A172 (cell line): ENCODE data around the gene TUBA4B. TPM values are rescaled to one million over a fixed set of nuclear protein-coding genes. Genes with fewer than 3 reads are reported as not detected.
A peak's percentile ranks its signal among the peaks of the same experiment; 100 is the strongest.

Experiments used
- DNase-seq: peaks from one replicate; pipeline ENCODE4 v3.0.0-alpha.2; 2015; ENCODE audit warnings: low spot score
- total RNA-seq: library from RNA; depleted of rRNA; stranded (reverse); fragments of >200 nt; shearing (Covaris generic); gene quantifications from 2 replicates; pipeline ENCODE4 v1.2.3, GENCODE V29; 2014; rRNA removed

Gene TUBA4B
- total RNA-seq: not detected in 2 replicates

- DNase-seq: peak; percentile 61
Observed at GRCh38 chr2:219252900-219253752, at the start of gene TUBA4B. Gene TUBA4B (plus strand): TSS chr2:219253243. CDS start chr2:219253408, 165 bp downstream.

DNA sequence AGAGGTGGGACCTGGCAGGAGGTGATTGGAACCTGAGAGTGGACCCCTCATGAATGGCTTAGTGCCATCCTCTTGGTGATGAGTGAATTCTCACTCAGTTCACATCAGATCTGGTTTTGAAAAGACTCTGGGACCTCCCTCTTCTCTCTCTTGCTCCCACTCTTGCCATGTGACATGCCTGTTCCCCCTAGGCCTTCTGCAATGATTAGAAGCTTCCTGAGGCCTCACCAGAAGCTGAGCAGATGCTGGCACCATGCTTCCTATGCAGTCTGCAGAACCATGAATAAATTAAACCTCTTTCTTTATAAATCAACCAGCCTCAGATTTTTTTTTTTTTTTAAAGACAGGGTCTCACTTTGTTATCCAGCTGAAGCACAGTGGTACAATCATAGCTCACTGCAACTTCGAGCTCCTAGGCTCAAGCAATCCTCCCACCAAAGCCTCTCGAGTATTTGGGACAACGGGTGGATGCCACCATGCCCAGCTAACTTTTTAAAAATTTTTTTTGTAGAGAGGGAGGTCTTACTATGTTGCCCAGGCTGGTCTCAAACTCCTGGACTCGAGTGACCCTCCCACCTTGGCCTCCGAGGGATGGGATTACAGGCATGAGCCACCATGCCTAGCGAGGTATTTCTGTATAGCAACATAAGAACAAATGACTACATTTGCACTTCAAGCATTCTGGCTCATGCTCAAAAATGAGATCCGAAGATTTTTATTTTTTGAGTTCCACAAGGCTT, 48.4 kb upstream of the TUBA4B start:
- no peak for DNase-seq

DNA sequence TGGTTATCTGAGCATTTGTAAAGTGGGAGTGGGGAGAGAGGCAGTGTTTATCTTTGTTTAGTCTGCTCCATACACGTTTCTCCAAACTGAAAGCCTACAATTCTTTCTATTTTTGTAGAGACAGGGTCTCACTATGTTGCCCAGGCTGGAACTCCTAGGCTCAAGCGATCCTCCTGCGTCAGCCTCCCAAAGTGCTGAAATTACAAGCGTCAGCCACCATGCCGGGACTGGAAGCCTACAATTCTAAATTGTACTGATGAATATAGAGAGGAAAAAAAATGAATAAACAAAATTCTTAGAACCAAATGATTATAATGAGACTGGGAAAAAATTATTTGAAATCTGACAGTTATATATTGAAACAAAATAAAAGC, 47.9 kb upstream of the TUBA4B start:
- DNase-seq: no peak

- DNase-seq: no peak
Observed at GRCh38 chr2:219205981-219206327, 47.1 kb upstream of the TUBA4B start.

DNA sequence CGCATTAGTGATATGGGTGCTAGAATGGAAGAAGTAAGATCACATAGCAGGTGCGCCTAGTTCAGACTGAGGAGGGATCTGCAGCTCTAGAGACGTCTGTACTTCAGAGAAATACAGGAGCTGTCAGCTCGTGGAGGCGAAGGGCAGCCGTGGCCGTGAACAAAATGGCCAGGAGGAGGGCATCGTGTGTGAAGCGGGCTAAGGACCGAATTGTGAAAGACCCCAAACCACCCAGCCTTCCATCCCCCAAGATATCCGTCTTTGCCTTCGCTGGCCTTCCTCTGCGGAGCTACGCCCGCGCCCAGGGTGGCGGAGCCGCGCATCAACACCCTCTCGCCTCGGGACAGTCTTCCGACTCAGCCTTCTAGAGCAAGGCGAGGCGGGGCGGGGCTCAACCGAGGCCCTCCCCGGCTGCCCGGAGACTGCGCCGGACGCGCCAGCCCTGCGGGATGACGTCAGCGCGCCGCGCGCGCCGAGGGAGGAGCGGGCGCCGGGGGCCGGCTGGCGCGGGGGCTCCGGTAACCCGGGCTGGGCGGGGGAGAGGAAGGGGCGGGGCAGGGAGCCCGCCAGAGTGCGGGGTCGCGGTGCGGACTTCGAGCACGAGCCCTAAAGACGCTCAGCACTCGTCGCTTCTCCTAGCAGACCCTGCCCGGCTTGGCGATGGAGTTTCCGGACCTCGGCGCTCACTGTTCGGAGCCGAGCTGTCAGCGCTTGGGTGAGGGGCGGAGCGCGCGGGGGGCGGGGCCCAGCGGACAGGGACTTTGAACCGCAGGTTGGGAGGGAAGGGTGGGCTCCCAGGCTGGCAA, 46.5 kb upstream of the TUBA4B start, which contains the start of gene ZFAND2B:
ZFAND2B (plus strand) TSS at position 455 of the 806 bp plus-strand sequence; CDS start at position 661, 206 bp downstream.
- DNase-seq: peak; percentile 86

DNA sequence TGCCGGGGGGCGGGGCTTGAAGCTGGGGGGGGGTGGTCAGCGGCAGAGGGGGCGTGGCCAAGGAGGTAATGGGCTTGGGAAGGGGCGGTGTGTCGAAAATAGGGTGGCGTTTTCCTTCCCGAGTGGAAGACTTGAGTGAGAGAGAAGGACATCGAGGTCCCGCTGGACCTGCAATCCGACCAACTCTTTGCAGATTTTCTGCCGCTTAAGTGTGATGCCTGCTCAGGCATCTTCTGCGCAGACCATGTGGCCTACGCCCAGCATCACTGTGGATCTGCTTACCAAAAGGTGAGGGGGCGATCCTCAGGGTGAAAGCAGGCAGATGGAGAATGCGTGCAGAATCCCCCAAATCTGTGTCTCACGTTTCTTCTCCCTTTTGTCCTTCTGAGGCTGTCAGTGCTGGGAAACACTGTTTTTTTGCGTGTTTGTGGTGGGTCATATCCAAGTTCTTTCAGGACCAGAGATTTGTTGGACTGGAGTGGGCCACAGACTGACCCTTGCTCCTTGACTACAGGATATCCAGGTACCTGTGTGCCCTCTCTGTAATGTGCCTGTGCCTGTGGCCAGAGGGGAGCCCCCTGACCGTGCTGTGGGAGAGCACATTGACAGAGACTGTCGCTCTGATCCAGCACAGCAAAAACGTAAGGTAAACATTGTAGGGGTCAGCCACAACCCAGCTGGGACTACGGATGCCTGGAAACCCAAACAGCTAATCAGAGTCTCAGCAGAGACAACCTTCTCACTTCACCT, 45.7 kb upstream of the TUBA4B start:
- DNase-seq: no peak

- DNase-seq: peak; percentile 54
Observed at GRCh38 chr2:219207884-219208740, 44.9 kb upstream of the TUBA4B start.

- DNase-seq: no peak
Observed at GRCh38 chr2:219209236-219210195, 43.5 kb upstream of the TUBA4B start.

GRCh38 chr2:219210196-219210885, 42.7 kb upstream of the TUBA4B start:
- no peak for DNase-seq

- no peak for DNase-seq
Observed at GRCh38 chr2:219210886-219211362, 42.1 kb upstream of the TUBA4B start.

DNA sequence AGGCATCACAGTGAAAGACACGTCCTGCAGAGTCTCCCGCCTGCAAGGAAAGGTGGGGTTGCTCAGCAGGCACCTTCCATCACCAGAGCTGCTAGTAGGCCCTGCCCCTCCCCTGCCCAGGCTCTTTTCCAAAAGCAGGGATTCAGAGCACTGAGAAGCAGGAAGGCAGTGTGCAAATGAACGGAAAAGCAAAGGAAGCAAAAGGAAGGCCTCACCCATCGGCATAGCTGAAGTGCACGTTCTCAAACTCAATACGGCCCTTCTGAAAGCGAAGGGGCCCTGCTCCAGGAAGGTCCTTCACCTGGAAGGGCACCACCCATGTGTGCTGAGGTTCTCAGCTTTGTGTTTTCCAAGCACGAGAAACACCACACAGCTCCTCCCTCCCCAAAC, 40.0 kb upstream of the TUBA4B start:
- no peak for DNase-seq

GRCh38 chr2:219213486-219214071, 39.5 kb upstream of the TUBA4B start:
- DNase-seq: no peak

GRCh38 chr2:219214141-219214540, 38.9 kb upstream of the TUBA4B start:
- no peak for DNase-seq

DNA sequence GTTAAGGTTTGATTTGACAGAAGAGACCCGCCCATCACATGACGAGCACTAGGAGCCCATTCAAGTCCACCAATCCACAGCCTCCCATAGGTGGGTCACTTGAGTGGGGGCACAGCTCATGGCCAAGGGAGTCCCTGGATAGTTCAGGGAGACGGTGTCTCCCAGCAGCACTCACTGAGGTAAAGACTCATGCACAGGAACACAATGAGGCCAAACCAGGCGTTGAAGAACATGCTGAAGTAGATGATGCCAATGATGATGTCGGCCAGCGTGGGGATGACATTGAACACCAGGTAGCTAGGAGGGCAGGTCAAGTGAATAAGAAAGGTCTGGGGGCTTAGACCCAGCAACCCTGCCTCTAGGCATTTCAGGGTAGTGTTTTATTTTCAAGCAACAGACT, 38.3 kb upstream of the TUBA4B start:
- no peak for DNase-seq

DNA sequence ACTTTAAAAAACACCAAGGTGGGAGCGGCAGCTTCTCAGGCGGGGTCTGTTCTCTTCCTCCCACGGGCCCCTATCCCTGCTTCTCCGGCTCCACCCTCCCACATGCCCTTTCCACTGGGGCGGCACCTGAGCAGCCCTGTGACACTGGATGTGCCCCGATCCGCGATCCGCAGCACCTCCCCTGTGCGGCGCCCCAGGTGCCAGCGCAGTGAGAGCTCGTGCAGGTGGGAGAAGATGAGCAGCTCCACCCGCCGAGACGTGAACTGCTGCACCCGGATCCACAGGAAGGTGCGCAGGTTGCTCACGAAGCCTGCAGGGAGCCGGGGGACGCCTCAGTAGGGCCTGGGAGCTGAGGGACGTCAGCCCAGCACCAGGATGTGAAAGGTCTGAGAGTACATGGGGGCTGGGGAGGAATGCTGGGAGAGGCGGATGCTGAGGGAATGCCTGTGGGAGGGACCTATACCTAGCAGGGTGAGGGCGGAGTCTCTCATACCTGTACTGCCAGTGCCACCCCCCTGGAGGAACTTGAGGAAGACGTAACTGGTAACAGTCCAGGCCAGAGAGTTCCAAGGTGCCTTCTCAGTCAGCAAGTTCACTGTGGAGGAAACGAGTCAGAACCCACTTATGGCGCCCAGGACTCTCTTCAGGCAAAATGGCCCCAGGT, 37.0 kb upstream of the TUBA4B start:
- DNase-seq: no peak

DNA sequence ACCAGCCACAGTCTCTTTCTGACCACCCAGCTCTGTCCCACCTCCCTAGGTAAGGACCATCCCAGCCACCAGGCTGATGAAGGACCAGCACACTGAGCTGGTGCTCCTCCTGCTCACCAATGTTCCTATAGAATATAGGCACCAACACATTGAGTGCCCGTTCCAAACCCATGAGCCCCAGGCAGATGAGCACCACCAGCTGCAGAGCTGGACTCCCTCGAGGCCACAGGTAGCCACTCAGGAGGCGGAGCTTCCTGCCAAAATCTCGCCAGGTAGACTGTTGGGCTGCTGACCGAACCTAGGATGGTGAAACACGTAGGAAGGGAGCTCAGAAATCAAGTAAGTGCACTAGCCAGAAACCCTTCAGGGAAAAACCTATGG, 36.5 kb upstream of the TUBA4B start:
- no peak for DNase-seq

- DNase-seq: peak; percentile 64
Observed at GRCh38 chr2:219218217-219218731, 34.8 kb upstream of the TUBA4B start.
